Kidney (tissue), 14 donors: ENCODE results near the gene CPB2. TPM values are rescaled to one million over a fixed set of nuclear protein-coding genes. Genes with fewer than 3 reads are reported as not detected.

ENCODE experiments used
- DNase-seq, 5 donors: peaks; one replicate each; pipeline ENCODE4 v3.0.0-alpha.2; 2013 to 2020
- FAIRE-seq: peaks from 2 replicates; lab custom pipeline; 2012; peaks lifted over from hg19 to GRCh38; lab: Jason Lieb, UNC
- H3K27ac ChIP-seq, 2 donors: one replicate each; pipeline ENCODE4 v1.7.0; 2013; ENCODE audit warnings: low read depth in 2 of 2, low read length in 2 of 2, inconsistent platforms in 1 of 2
- H3K27me3 ChIP-seq: one replicate; pipeline ENCODE4 v1.7.1; 2013; ENCODE audit warnings: low read length, inconsistent platforms; ENCODE audit not compliant: control insufficient read depth, insufficient read depth
- H3K36me3 ChIP-seq, 3 donors: one replicate each; pipeline versions ENCODE4 v1.7.0 to v1.7.1; 2013; ENCODE audit warnings: low read length in 3 of 3, control low read depth in 1 of 3, inconsistent platforms in 1 of 3; ENCODE audit not compliant: insufficient read depth in 3 of 3, control insufficient read depth in 2 of 3
- H3K4me1 ChIP-seq, 3 donors: one replicate each; pipeline versions ENCODE4 v1.7.0 to v1.7.1; 2013; ENCODE audit warnings: low read length in 3 of 3, inconsistent platforms in 1 of 3, low read depth in 1 of 3; ENCODE audit not compliant: control insufficient read depth in 2 of 3, insufficient read depth in 2 of 3
- H3K4me3 ChIP-seq, 3 donors: one replicate each; pipeline versions ENCODE4 v1.7.0 to v1.8.1; 2013; ENCODE audit warnings: low read length in 3 of 3, control low read depth in 1 of 3, inconsistent platforms in 1 of 3
- H3K9ac ChIP-seq, 3 donors: one replicate each; pipeline versions ENCODE4 v1.7.0 to v1.7.1; 2013; ENCODE audit warnings: low read length in 3 of 3, control low read depth in 1 of 3, inconsistent platforms in 1 of 3
- H3K9me3 ChIP-seq, 3 donors: one replicate each; pipeline versions ENCODE4 v1.7.0 to v1.7.1; 2013; ENCODE audit warnings: low read length in 3 of 3, control low read depth in 1 of 3, inconsistent platforms in 1 of 3; ENCODE audit not compliant: control insufficient read depth in 2 of 3, insufficient read depth in 1 of 3
- CTCF ChIP-seq: IDR thresholded peaks from 3 replicates; pipeline ENCODE4 v1.5.1; 2012; ENCODE audit warnings: mild to moderate bottlenecking, moderate library complexity, borderline replicate concordance; ENCODE audit not compliant: insufficient read depth; ENCODE audit errors: extremely low read depth
- intact Hi-C: fragments of 100-400 bp; cut with DNase I; formaldehyde crosslinking; loops from one replicate; pipeline ENCODE4 v1.11.1; 2022
- polyA plus RNA-seq: library from polyadenylated mRNA; stranded (reverse); fragments of 350-450 nt; fragmentation: Illumina TruSeq; extraction: RNeasy Lipid Tissue Mini Kit (QIAGEN cat#74804); gene quantifications from one replicate; pipeline ENCODE4 v1.2.3, GENCODE V29; 2014; ENCODE audit warnings: low read depth, low replicate concordance; ENCODE audit not compliant: insufficient read depth
- total RNA-seq: library from RNA; stranded (reverse); fragmentation: NEBNext Ultra II Directional; extraction: Animal tissue kit (Norgen Biotek cat#: 25700); gene quantifications from one replicate; pipeline ENCODE4 v1.2.1, GENCODE V29; 2021
- donor health status: control.
- donor health status: control.
- donor health status: control.
- donor health status: control.
- donor health status: control.
- donor health status: DM: yes; HTN: yes; CAD: no.
- donor health status: Normal renal cell carcinoma (clear cell type).

The CPB2 gene
- total and polyA plus RNA-seq, 2 donors from 2014 or later: not detected

- intact Hi-C loops: no loop called here
- peak overlapping the region; percentile 71 to 79 for H3K27ac ChIP-seq
- no peaks in the 10 kb centered on the region for H3K27me3 ChIP-seq
- H3K9me3 ChIP-seq: no peaks in the 10 kb centered on the region
- DNase-seq (peak in 4 of 5 donors; percentile 63 to 96 (median 85)), FAIRE-seq (no peak)
- H3K4me1 ChIP-seq: no peaks in the 10 kb centered on the region
- no peak overlapping the region for H3K9ac ChIP-seq
- no peaks in the 10 kb centered on the region for H3K36me3 ChIP-seq
- H3K4me3 ChIP-seq: peak overlapping the region in 1 of 3 donors; percentile 24
- no peak for TF ChIP-seq CTCF
These were observed 30.2 kb upstream of the CPB2 start for GRCh38 chr13:46134961-46135522.

GRCh38 chr13:46134494-46134893 is 29.7 kb upstream of the CPB2 start:
- DNase-seq (no peak), FAIRE-seq (no peak)
- no peak for TF ChIP-seq CTCF
- Histone ChIP-seq H3K9me3 (no peaks in the 10 kb centered on the region), H3K9ac (no peak overlapping the region), H3K36me3 (no peaks in the 10 kb centered on the region), H3K4me1 (no peaks in the 10 kb centered on the region), H3K27ac (peak overlapping the region in 1 of 2 donors; percentile 47), H3K27me3 (no peaks in the 10 kb centered on the region), H3K4me3 (no peak overlapping the region)
- intact Hi-C loops: no loop called here

DNA sequence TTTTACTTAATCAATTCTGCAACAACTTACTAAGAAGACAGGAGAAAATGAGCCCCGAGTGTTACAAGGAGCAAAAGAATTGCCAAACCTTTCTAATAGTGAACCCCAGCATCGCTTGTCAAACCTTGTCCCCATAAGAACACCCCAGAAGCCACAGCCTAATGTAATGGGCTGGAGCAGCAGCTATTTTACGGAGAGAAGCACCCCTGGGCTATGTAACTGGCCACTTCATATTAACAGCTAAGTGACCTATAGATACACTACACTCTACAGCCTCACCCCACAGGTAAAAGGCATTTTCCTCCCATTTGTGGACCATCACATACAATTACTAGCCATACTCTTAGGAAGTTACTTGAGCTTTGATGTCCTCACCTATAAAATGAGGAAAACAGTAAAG is 27.3 kb upstream of the CPB2 start:
- no peak for TF ChIP-seq CTCF
- DNase-seq: no peak
- no peaks in the 10 kb centered on the region for H3K9me3 ChIP-seq
- no peak for FAIRE-seq
- no peaks in the 10 kb centered on the region for H3K27me3 ChIP-seq
- intact Hi-C loops: no loop called here
- no peaks in the 10 kb centered on the region for H3K36me3 ChIP-seq
- H3K4me1 ChIP-seq: no peaks in the 10 kb centered on the region
- H3K4me3 ChIP-seq: no peak overlapping the region
- H3K27ac ChIP-seq: no peak overlapping the region
- no peak overlapping the region for H3K9ac ChIP-seq

GRCh38 chr13:46131705-46132104 is 26.9 kb upstream of the CPB2 start:
- H3K27ac ChIP-seq: no peak overlapping the region
- DNase-seq (no peak), FAIRE-seq (no peak)
- intact Hi-C loops: no loop called here
- H3K9me3 ChIP-seq: no peaks in the 10 kb centered on the region
- no peaks in the 10 kb centered on the region for H3K4me1 ChIP-seq
- no peak for TF ChIP-seq CTCF
- H3K9ac ChIP-seq: no peak overlapping the region
- H3K4me3 ChIP-seq: no peak overlapping the region
- H3K27me3 ChIP-seq: no peaks in the 10 kb centered on the region
- no peaks in the 10 kb centered on the region for H3K36me3 ChIP-seq
